Keratinocyte (primary cell): ENCODE data around the gene NUDT9. TPM values are rescaled to one million over a fixed set of nuclear protein-coding genes. Genes with fewer than 3 reads are reported as not detected.
"Not testable (repeated sequence)": the region's sequence is repeated elsewhere in the genome, so short reads cannot be mapped to it uniquely, and the experiment has no call there.

Experiments
- DNase-seq: peaks from one replicate; pipeline ENCODE4 v3.0.0-alpha.2; 2011; ENCODE audit warnings: low read depth, missing footprints, low spot score
- FAIRE-seq: peaks from 2 replicates; lab custom pipeline; 2011; peaks lifted over from hg19 to GRCh38; lab: Jason Lieb, UNC
- H2AFZ ChIP-seq: 2 replicates; pipeline ENCODE4 v1.6.0; 2012; ENCODE audit warnings: low read length, control low read depth, inconsistent platforms; ENCODE audit not compliant: control insufficient read depth
- H3K27ac ChIP-seq: 2 replicates; pipeline ENCODE4 v1.5.1; 2011; ENCODE audit warnings: low read length; ENCODE audit not compliant: control insufficient read depth, insufficient read depth
- H3K27me3 ChIP-seq: 3 replicates; pipeline ENCODE4 v1.6.0; 2011; ENCODE audit warnings: low read length; ENCODE audit not compliant: control insufficient read depth, insufficient read depth; ENCODE audit errors: extremely low read depth
- H3K36me3 ChIP-seq, 2 experiments: 2 replicates in 1 of 2; 3 replicates in 1 of 2; pipeline ENCODE4 v1.5.1; 2011; ENCODE audit warnings: low read length in 2 of 2, mild to moderate bottlenecking in 1 of 2; ENCODE audit not compliant: control insufficient read depth in 2 of 2, insufficient read depth in 2 of 2; ENCODE audit errors: extremely low read depth in 1 of 2
- H3K4me1 ChIP-seq: 3 replicates; pipeline ENCODE4 v1.5.1; 2011; ENCODE audit warnings: low read length; ENCODE audit not compliant: control insufficient read depth, insufficient read depth; ENCODE audit errors: extremely low read depth
- H3K4me2 ChIP-seq: 3 replicates; pipeline ENCODE4 v1.6.0; 2011; ENCODE audit warnings: low read depth, low read length; ENCODE audit not compliant: control insufficient read depth, insufficient read depth; ENCODE audit errors: extremely low read depth
- H3K4me3 ChIP-seq, 3 experiments: fragments of 200-600 bp in 1 of 3; sonication (generic) in 1 of 3; 2 replicates in 2 of 3; 3 replicates in 1 of 3; pipeline ENCODE4 v1.5.1; 2011 to 2016; ENCODE audit warnings: low read length in 3 of 3, mild to moderate bottlenecking in 3 of 3, control low read depth in 2 of 3, inconsistent platforms in 1 of 3, low read depth in 1 of 3, mixed read lengths in 1 of 3, mixed run types in 1 of 3, moderate library complexity in 1 of 3; ENCODE audit not compliant: control insufficient read depth in 2 of 3, insufficient read depth in 2 of 3; ENCODE audit errors: extremely low read depth in 1 of 3
- H3K79me2 ChIP-seq: 2 replicates; pipeline ENCODE4 v1.6.0; 2012; ENCODE audit warnings: low read length; ENCODE audit not compliant: control insufficient read depth, insufficient read depth
- H3K9ac ChIP-seq: 3 replicates; pipeline ENCODE4 v1.6.0; 2011; ENCODE audit warnings: low read length; ENCODE audit not compliant: control insufficient read depth, insufficient read depth; ENCODE audit errors: extremely low read depth
- H3K9me1 ChIP-seq: 3 replicates; pipeline ENCODE4 v1.6.0; 2011; ENCODE audit warnings: low read length; ENCODE audit not compliant: control insufficient read depth, insufficient read depth; ENCODE audit errors: extremely low read depth
- H3K9me3 ChIP-seq: 2 replicates; pipeline ENCODE4 v1.5.1; 2012; ENCODE audit warnings: low read depth, low read length; ENCODE audit not compliant: control insufficient read depth
- H4K20me1 ChIP-seq: 3 replicates; pipeline ENCODE4 v1.6.0; 2011; ENCODE audit warnings: low read length; ENCODE audit not compliant: control insufficient read depth, insufficient read depth; ENCODE audit errors: extremely low read depth
- CTCF ChIP-seq, 3 experiments: IDR thresholded peaks in 1 of 3; conservative IDR thresholded peaks in 1 of 3; optimal IDR thresholded peaks in 1 of 3; 2 replicates in 2 of 3; 3 replicates in 1 of 3; pipeline versions ENCODE3 to v1.5.1; 2011; ENCODE audit warnings: low read length in 3 of 3, mild to moderate bottlenecking in 3 of 3, moderate library complexity in 2 of 3, control low read depth in 1 of 3, inconsistent platforms in 1 of 3; ENCODE audit not compliant: insufficient read depth in 2 of 3; ENCODE audit errors: extremely low read depth in 1 of 3
- EZH2 ChIP-seq: IDR thresholded peaks from one replicate; pipeline ENCODE4 v1.6.1; 2012; ENCODE audit warnings: inconsistent platforms, mild to moderate bottlenecking, low read length, moderate library complexity
- dilution Hi-C: fragments of 300-500 bp; cut with MboI; formaldehyde crosslinking; loops from one replicate; pipeline ENCODE4 v1.7.0; 2020; ENCODE audit warnings: low sequenced_read_pairs; ENCODE audit not compliant: extremely low pct_ligation_motif_present
- polyA plus RNA-seq, 5 experiments: library from polyadenylated mRNA; depleted of rRNA in 3 of 5; stranded (reverse) in 3 of 5; stranded (forward) in 1 of 5; unstranded in 1 of 5; fragments of >200 nt; gene quantifications; 1 replicate in 1 of 5; 2 replicates in 3 of 5; 3 replicates in 1 of 5; pipeline versions ENCODE4 v1.2.1 to v1.2.3, GENCODE V29; 2011 to 2012; ENCODE audit warnings: missing spikeins in 2 of 5, low read depth in 1 of 5, low replicate concordance in 1 of 5

The NUDT9 gene
- polyA plus RNA-seq, 1 donor (not counting 4 experiments of a cell fraction or from before 2014, with no cell fraction given) = 28.5 TPM

- H4K20me1 ChIP-seq = no peaks in the 10 kb centered on the region
- no peaks in the 10 kb centered on the region for H3K27me3 ChIP-seq
- H3K79me2 ChIP-seq = peaks cover 2% of the 10 kb centered on the region
- no peak overlapping the region for H3K27ac ChIP-seq
- no peaks in the 10 kb centered on the region for H3K9me1 ChIP-seq
- no peak overlapping the region for H3K9ac ChIP-seq
- H2AFZ ChIP-seq = no peak overlapping the region
- no peak overlapping the region for H3K4me2 ChIP-seq
- peaks cover 3% of the 10 kb centered on the region for H3K4me1 ChIP-seq
- H3K9me3 ChIP-seq = no peaks in the 10 kb centered on the region
- TF ChIP-seq EZH2 = no peak
- TF ChIP-seq CTCF (optimal IDR thresholded peaks at IDR 0.05 in 1 of 3, IDR thresholded peaks at IDR 0.05 in 1 of 3, conservative IDR thresholded peaks at IDR 0.05 in 1 of 3; ENCODE audit: extremely low read depth in 1 of 3, insufficient read depth in 2 of 3, low read length in 3 of 3) = no peak
- H3K4me3 ChIP-seq = no peak overlapping the region
- FAIRE-seq = no peak
- no peak for DNase-seq
- dilution Hi-C loops = no loop called here
- no peaks in the 10 kb centered on the region for H3K36me3 ChIP-seq
These were observed 35.1 kb upstream of the NUDT9 start for GRCh38 chr4:87387237-87387636.

GRCh38 chr4:87388901-87389300 lies 33.5 kb upstream of the NUDT9 start:
- Histone ChIP-seq H3K36me3 (no peaks in the 10 kb centered on the region), H3K27ac (no peak overlapping the region), H3K9me1 (no peaks in the 10 kb centered on the region), H3K27me3 (no peaks in the 10 kb centered on the region), H3K4me2 (no peak overlapping the region), H2AFZ (no peak overlapping the region), H4K20me1 (no peaks in the 10 kb centered on the region), H3K9ac (no peak overlapping the region), H3K4me3 (no peak overlapping the region), H3K9me3 (no peaks in the 10 kb centered on the region), H3K79me2 (peaks cover 2% of the 10 kb centered on the region), H3K4me1 (peaks cover 3% of the 10 kb centered on the region)
- DNase-seq (no peak), FAIRE-seq (no peak)
- TF ChIP-seq CTCF (optimal IDR thresholded peaks at IDR 0.05 in 1 of 3, IDR thresholded peaks at IDR 0.05 in 1 of 3, conservative IDR thresholded peaks at IDR 0.05 in 1 of 3; ENCODE audit: extremely low read depth in 1 of 3, insufficient read depth in 2 of 3, low read length in 3 of 3) = no peak
- TF ChIP-seq EZH2 = no peak
- dilution Hi-C loops = no loop called here

- peak overlapping the region; percentile 90 for H3K4me2 ChIP-seq
- H3K4me3 ChIP-seq = peak overlapping the region in 1 of 3 experiments; percentile 86
- H3K36me3 ChIP-seq, H3K4me1 ChIP-seq, H2AFZ ChIP-seq, FAIRE-seq, H3K27me3 ChIP-seq, DNase-seq, dilution Hi-C loops, H4K20me1 ChIP-seq, H3K27ac ChIP-seq, H3K9me1 ChIP-seq, H3K9ac ChIP-seq, H3K79me2 ChIP-seq, H3K9me3 ChIP-seq: not testable (repeated sequence)
These were observed 32.3 kb upstream of the NUDT9 start for GRCh38 chr4:87390055-87390454.
